Fibroblast of skin of right quadriceps (primary cell): Measurements from ENCODE around the gene FGD4.

Experiments used
- DNase-seq: peaks from one replicate; pipeline ENCODE4 v3.0.0-alpha.2; 2013

The FGD4 gene

GRCh38 chr12:32569259-32569658, 169.9 kb downstream of the FGD4 start:
- DNase-seq: no peak

GRCh38 chr12:32574585-32574984, 175.2 kb downstream of the FGD4 start:
- no peak for DNase-seq

DNA sequence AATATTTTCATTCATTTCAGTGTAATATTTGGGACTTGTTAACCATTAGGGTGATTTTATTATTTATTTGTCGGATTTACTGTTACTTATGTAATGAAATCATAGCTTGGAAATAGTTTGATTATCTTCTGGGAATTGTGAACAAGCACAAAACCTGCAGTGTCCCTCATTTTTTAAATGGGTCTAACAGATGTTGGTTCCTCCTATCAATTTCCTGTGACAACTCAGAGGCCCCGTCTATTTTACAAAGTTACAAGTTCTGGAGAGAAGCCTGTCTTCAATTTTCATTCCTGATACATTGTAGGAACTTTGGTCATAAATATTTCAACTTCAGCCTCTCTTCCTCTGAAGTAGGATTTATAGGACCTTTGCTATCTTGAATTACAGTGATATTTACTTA, 178.0 kb downstream of the FGD4 start:
- DNase-seq: no peak

DNA sequence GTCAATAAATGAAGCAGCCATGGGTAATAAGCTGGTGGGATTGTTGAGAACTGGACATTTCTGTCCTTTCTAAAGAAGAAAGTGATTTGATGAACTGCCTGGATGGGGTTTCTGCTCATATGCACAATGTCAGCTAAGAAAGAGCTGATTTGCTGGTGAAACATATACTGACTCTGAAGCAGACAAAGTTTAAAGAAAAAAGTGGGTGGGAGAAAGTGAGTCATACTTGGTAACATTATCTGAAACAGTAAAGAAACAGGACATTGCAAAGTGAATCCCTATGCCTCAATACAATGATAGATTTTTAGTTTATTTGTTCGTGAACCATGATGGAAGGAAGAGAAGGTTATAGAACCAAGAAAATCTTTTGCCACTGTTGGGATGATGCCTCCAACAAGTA, 184.2 kb downstream of the FGD4 start:
- peak; percentile 39 for DNase-seq

- DNase-seq: no peak
These were observed 186.3 kb downstream of the FGD4 start for GRCh38 chr12:32585680-32586079.

GRCh38 chr12:32586390-32586789, 187.0 kb downstream of the FGD4 start:
- DNase-seq: peak; percentile 41

DNA sequence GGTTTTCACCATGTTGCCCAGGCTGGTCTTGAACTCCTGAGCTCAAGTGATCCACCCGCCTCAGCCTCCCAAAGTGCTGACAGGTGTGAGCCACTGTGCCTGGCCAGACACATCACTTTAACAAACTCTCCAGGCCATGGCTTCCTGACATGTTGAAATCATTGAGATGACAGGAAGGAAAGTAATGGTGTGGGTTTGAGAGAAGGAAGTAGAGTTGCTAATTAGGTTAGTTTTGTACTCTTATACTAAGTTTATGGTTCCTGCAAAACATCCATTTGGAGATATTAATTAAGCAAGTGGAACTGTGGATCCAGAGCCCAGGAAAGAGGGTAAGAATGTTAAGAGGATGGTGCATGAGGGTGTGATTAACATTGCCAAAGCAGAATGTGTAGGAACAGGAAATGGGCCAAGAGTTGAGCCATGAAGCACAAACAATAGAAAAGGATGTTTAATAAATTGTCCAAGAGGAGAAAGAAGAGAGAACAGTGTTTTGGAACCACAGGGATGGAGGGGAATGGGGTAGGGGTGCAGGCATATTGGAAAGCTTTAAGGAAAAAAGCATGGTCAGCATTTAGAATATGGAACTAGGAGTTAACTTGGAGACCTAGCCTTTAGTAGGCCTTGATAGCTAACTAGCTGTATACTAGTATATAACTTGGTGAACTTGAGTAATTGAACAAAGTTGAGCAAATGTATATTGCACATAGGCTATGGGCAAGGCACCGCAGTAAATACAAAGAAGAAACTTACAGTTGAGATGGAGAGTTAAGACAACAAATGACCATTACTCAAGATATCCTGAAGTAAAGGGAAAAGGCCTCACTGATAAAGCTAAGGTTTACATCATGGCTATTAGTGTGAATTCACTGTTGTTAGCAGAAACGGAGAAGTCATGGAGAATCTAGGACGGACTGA, 188.5 kb downstream of the FGD4 start:
- no peak for DNase-seq

- no peak for DNase-seq
These were observed 189.2 kb downstream of the FGD4 start for GRCh38 chr12:32588604-32589003.

DNA sequence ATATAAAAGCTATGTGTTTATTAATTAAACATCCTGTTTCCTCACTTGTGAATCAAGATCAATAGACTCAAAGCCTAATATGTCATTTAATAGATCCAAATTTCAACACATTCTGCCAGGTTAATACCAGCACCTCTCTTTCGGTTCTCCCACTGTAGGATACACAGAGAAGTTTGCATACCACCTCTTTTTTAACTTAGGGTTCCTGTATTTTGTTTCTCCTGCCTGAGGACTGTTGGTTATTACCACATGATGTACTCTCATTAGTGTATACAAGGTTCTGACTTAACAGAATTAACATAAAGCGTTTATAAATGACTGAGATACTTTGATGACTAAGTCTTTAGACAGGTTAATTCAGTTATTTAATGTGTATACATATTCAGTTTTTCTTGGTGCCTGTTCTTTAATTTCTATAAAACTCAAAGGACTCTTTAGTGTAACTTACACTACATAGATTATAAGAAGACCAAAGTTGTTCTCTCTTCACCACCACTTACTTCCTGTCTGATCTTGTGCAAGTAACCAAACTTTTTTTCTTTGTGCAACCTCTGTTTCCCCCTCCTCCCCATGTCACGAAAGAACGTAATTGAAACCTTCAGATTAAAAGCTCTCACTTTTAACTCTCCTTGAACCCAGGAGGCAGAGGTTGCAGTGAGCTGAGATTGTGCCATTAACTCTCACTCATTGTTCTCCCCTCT, 190.0 kb downstream of the FGD4 start:
- DNase-seq: no peak

DNA sequence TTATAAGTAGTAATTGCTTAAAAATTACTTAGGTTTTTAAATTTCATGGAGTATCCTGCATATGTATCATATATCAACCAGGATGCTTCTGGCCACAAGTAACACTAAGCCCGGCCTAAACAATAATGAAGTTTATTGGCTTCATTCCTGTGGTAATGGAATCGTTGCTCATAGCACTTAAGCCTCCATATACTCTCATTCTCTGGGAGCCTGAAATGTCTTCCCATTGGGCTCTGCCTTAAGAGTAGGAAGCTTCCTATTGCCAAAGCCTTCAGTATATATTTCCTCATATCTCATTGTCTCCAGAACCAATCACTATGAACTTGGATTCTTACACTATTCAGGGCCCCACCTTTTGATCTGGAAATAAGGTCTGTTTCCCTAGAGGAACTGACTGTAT, 195.9 kb downstream of the FGD4 start:
- peak; percentile 73 for DNase-seq

GRCh38 chr12:32596030-32596429, 196.7 kb downstream of the FGD4 start:
- DNase-seq: no peak

DNA sequence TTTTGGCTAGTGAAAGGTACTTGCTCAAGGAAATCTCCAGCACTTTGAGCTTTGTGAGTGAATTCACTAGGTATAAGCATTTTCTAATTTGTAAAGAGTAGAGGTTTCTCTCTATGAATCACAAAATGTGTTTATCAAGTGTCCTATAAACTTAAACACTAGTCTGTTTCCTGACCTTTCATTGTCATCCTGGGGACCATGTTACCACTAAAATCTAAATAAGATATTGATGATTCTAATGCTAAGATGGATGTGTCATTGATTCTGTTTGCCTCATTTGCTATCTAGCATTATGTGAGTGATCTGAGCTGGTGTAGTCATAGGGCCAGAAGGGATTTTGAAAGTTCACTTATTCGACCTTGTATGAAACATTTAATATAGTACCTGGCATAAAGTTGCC, 199.3 kb downstream of the FGD4 start:
- no peak for DNase-seq

DNA sequence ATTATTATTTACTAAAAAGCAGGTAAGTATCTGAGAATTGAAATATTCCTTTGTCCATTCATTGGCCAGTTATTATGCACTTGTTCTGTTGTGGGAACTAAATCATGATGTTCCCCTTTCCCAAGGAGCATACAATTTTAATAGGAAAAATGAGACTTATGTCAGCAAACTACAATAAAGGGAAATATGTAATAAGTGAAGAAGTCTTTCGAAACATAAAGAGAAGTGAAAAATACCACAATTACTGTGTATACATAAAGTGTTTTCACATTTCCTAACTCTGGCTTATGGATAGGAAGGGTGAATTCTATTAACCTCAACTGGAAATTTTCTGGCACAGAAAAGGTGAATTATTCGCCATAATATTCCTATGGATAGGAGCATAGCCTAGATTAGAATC, 201.3 kb downstream of the FGD4 start:
- no peak for DNase-seq

DNA sequence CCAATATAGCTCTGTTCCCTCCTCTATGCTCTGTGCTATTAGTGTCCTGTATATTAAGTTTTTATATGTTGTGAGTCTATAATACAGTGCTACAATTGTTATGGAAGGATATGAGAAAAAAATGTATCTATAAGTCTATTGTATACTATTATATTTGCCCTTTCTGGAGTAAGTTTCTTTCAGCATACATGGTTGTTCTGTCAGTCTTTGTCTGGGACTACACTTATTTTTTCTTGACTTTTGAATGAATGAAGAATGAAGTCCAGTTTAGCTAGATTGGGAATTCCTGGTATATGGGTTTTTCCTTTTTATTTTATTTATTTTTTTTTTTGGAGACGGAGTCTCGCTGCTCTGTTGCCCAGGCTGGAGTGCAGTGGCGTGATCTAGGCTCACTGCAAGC, 203.7 kb downstream of the FGD4 start:
- DNase-seq: no peak

- DNase-seq: peak; percentile 16
These were observed 204.5 kb downstream of the FGD4 start for GRCh38 chr12:32603858-32604257.

GRCh38 chr12:32604565-32604964, 205.2 kb downstream of the FGD4 start:
- DNase-seq: no peak

DNA sequence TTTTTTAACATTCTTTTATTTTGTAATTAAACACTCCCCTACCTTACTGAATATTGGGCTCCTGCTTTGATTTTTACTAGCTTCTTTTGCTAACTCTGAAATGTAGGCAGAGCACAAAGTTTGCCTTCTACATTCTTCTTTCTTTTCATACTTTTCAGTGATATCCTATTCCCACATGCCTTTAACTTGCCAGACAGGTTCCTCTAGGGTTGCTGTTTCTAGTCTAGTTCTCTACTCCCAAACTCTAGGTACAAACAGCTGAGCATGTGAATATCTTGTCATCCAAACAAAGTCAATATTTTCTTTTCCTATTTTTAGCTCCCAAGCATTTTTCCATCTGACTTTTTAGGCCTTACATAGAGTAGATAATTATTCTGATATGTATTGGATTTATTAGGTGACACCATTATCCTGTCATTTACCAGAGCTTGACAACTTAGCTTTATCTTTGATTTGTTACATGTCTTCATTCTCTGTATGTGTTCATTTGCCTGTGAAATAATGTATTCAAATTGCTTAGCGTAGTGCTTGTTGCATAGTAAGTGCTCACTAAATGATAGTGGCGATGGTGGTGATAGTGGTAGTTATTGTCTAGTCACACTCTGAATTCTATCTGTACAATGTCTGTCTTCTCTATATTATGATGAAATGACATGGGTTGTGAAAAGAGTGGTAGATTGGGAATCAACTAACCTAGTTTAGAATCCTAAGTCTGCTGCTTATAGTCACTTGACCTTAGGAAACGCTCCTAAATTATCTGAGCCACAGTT, 206.2 kb downstream of the FGD4 start:
- DNase-seq: no peak

DNA sequence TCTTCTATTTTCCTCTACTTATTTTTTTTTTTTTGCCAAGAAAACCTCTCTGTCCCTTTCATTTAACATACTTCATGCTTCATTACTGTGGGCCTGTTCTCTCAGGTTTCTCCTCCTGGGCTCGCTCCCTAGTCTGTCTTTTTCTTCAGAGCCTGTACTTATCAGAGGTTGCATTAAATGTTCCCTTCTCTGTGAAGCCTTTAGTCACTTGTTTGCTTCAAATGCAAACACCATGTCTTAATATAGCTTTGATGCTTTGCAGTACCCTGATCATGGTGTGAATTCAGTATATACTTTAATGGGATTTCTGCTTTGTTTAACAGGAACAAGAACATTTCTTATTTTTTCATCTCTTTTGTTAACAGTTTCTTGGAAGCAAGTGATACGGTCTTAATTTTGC, 207.1 kb downstream of the FGD4 start:
- DNase-seq: no peak

- DNase-seq: no peak
These were observed 210.6 kb downstream of the FGD4 start for GRCh38 chr12:32609966-32610365.

GRCh38 chr12:32611986-32612385, 212.6 kb downstream of the FGD4 start:
- no peak for DNase-seq

DNA sequence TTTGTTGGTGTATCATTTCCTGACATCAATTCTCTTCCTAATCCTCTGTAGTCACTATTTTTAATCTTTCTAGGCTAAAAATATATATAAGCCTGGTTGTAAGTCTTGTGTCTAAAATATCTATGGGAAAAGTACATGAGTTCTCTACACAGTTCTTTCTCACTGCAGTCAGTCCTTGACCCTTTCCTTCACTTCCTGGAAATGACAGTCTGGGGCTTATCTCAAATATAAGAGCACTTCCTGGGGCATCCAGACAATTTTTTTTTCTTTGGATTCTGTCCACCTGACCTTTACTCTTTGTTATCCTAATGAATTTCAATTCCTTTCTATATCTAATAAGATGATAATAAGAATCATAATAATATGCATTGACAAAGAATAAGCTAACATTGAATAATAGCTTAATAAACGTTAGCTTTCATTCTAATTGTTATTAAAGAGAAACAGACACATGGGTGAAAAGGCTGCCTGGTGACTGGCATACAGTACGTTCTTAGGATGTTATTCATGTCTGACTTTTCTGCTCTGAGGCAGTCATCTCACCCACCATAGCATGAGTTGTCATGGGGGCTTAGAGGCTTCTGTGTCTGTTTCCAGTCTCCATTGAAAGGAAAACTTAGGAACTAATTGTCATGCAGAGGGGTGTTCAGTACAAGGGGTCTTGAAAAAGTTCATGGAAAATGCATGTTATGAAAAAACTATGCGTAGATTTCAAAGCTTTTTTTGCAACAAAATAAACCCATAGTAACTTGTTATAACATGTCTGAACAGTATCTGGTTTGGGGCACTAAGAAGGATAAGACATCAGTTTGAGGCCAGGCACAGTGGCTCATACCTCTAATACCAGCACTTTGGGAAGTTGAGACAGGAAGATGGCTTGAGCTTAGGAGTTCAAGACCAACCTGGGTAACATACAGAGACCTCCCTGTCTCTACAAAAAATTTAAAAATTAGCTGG, 213.6 kb downstream of the FGD4 start:
- DNase-seq: no peak

- DNase-seq: no peak
These were observed 216.1 kb downstream of the FGD4 start for GRCh38 chr12:32615441-32615840.
